ENCODE results near the gene FN3K.

FN3K gene

GRCh38 chr17:82703935-82704865, 31.2 kb upstream of the FN3K start:
- no peak for DNase-seq

GRCh38 chr17:82704886-82705285, 30.5 kb upstream of the FN3K start:
- no peak for DNase-seq

DNA sequence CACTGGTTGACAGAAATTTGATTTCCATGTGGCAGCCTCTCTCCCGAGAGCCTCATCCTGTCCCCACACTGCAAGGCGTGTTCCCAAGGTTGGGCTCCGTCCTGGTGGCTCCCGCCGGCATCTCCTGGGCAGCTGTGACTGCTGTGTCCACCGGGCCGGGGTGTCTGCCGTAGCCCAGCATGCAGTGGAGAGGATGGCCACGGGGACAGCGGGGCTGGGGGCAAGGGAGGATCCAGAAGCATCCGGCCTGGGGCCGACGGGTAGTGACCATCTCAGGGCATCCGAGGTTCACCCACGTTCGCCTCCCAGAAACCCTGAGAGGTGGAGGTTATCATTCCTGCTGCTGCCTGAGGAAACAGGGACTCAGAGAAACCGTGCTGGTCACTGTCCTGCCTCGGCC, 29.7 kb upstream of the FN3K start:
- no peak for DNase-seq

- no peak for DNase-seq
These were observed 26.3 kb upstream of the FN3K start for GRCh38 chr17:82709024-82709675.

DNA sequence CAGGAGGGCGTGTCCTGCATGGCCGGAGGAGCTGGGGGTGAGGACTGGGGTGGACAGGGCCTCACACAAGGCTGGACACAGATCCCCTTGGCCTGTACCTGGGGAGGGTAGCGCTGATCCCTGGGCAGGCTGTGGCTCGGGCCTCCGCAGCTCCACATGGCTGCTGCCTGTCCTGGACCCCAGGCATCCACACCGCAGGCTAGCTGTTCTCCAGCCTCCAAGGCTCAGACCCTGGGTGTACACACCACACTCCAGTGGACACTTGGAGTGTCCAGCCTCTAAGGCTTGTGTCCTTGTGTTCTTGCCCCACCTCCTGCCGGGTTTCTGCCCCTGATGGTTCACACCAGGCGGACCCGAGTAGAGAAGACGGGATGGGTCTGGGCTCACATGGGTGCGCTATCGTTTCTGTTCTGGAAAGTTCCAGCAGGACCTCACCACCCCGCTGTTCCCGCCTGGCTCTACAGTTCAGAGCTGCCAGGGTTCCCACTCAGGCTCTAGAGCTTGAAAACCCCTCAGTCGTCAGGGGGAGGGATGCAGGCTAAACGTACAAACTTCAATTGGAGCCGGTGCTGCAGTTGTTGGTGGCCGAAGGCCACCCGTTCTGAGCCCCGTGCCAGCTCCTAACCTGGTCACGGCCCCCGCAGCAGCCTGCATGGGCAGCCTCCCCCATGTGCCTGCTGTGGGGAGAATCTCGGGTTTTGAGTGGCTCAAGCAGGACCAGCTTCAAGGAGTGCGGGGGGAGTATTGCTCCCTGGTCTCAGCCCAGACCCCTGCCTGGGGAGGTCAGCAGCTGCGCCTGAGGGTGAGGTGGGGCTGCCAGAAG, 25.5 kb upstream of the FN3K start:
- DNase-seq = no peak

DNA sequence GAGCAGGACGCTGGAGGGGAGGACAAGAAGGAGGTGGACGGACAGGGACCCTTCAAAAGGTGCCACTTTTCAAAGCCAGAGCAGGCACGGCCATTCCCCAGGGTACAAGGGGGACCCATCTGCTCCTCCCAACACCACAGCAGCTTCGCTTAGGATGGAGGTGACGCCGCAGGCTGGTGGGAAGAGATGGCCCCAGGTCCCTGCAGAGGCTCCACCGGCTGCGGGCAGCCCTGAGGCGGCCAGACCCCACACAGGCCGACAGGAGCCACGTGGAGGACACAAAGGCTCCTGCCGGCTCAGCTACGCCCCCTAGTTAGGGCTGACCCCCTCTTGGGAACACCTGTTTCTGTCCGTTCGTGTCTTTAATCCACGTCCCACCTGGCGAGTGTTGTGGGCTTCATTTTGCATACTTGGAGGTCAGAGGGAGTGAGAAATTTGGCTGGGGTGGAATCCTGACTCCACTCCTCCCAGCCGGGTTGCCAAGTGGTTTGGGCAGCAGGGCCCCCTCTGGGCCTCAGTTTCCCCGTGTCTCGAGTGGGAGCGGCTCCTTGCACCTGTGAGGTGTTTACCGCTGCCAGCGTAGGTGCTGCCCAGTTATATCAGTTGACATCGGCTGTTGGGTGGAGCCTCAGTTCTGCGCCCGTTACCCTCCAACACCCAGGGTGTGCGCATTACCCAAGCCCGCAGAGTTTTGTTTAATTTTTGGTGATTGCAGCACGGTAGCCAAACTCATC, 24.7 kb upstream of the FN3K start:
- DNase-seq = no peak

DNA sequence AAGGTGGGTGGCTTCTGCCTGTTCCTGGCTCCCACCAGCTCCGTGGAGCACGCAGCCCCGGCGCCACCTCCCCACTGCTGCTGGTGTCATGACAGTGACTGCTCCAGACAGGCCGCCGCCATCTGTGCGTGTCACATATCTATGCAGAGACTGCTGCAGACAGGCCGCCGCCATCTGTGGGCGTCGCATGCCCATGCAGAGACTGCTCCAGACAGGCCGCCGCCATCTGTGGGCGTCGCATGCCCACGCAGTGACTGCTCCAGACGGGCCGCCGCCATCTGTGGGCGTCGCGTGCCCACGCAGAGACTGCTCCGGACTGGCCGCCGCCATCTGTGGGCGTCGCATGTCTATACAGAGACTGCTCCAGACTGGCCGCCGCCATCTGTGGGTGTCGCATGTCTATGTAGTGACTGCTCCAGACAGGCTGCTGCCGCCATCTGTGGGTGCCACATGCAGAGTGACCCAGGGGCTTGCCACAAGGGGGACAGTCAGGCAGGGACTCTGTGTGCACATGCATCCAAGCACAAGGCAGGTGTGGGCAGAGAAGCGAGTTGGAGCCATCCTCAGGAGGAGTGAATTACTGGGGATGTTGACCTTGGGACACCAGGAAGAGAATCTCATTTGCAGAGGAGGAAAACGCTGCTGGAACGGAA, 22.2 kb upstream of the FN3K start:
- DNase-seq = no peak

DNA sequence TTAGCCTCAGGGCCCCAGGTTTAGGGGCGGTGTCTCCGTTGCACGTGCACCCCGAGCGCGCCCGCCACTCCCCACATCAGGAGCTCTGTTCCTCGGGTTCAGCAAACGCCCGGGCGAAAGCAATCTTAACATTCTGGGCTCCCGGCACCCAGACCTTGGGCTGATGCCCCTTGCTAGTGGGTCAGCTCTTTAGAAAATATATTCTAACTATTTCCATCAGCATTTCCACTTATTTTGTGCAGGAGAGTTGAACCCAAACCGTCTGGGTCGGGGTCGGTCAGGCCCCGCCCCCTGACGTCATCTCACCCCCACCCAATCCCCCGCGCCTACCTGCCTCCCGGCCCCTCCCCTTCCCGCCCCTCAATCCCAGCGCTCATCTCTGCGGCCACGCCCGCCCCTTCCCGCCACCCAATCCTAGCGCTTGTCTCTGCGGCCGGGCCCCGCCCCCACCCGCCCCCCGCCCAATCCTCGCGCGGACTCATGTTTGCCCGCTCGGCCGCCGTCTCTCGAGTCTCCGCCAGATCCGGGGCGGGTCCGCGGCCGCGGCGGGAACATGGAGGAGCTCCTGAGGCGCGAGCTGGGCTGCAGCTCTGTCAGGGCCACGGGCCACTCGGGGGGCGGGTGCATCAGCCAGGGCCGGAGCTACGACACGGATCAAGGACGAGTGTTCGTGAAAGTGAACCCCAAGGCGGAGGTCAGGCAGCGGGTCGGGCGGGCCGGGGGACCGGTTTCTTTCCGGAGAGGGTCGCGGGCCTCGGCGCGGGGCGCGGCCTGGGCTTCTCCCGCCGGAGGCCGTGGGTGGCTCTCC, 19.0 kb upstream of the FN3K start, which contains the start of gene FN3KRP:
TSS of gene FN3KRP (plus strand) at position 504 of the 808 bp plus-strand sequence. CDS start at position 554, 50 bp downstream.
- DNase-seq = peak; percentile 89

GRCh38 chr17:82718986-82719685, 16.3 kb upstream of the FN3K start:
- no peak for DNase-seq

- DNase-seq = no peak
These were observed 15.2 kb upstream of the FN3K start for GRCh38 chr17:82720204-82720603.

DNA sequence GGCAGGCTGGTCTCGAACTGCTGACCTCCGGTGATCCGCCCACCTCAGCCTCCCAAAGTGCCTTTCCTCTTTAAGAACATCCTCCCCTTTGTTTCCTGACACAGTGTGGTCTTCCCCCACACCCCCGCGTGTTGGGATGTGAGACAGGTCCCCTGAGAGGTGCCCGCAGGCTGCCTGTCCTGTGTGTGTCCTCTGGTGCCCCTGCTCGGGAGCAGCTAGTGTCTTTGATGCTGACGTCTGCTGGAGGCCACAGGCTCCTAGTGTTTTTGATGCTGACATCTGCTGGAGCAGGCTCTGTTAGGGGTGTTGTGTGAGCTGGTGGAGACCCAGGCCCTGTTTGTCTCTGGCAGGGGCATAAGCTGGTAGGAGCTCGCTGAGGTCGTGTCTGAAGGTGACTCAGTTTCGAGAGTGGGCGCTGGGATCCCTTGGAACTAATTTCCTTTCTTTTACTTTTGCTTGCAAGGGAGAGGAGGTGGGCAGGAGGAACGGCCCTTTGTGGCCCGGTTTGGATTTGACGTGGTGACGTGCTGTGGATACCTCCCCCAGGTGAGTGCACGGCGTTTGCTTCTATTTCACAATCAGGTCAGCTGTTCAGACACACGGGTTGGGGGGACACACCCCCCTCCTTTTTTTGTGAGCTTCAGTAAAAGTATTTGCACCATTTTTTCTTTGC, 12.9 kb upstream of the FN3K start:
- DNase-seq = no peak

- DNase-seq = no peak
These were observed 12.1 kb upstream of the FN3K start for GRCh38 chr17:82723169-82723807.

- DNase-seq = no peak
These were observed 9.0 kb upstream of the FN3K start for GRCh38 chr17:82726427-82726826.

- DNase-seq = no peak
These were observed 5.7 kb upstream of the FN3K start for GRCh38 chr17:82729479-82730260.

GRCh38 chr17:82732118-82732743, 3.2 kb upstream of the FN3K start:
- DNase-seq = no peak

GRCh38 chr17:82736511-82737185, 1.2 kb downstream of the FN3K start:
- DNase-seq = no peak
